ENCODE measurements around the gene AFP.

Gene AFP

DNA sequence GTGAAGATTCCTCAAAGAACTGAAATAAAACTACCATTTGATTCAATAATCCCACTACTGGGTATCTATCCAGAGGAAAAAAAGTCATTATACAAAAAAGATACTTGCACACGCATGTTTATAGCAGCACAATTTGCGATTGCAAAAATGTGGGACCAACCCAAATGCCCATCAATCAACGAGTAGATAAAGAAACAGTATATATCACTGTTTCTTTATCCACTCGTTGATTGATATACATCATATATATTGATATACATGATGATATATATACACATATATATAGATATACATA is 13.6 kb upstream of the AFP start:
- no peaks in the 10 kb centered on the region for H3K36me3 ChIP-seq (ENCODE audit: insufficient read depth)
- H3K79me2 ChIP-seq (ENCODE audit: insufficient read depth, low read depth) = no peaks in the 10 kb centered on the region
- H2AFZ ChIP-seq (ENCODE audit: low read depth) = no peak overlapping the region
- TF ChIP-seq, protein P1, sequence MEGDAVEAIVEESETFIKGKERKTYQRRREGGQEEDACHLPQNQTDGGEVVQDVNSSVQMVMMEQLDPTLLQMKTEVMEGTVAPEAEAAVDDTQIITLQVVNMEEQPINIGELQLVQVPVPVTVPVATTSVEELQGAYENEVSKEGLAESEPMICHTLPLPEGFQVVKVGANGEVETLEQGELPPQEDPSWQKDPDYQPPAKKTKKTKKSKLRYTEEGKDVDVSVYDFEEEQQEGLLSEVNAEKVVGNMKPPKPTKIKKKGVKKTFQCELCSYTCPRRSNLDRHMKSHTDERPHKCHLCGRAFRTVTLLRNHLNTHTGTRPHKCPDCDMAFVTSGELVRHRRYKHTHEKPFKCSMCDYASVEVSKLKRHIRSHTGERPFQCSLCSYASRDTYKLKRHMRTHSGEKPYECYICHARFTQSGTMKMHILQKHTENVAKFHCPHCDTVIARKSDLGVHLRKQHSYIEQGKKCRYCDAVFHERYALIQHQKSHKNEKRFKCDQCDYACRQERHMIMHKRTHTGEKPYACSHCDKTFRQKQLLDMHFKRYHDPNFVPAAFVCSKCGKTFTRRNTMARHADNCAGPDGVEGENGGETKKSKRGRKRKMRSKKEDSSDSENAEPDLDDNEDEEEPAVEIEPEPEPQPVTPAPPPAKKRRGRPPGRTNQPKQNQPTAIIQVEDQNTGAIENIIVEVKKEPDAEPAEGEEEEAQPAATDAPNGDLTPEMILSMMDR (conservative IDR thresholded peaks at IDR 0.05; ENCODE audit: low read depth, low read length) = no peak
- H3K27ac ChIP-seq = no peak overlapping the region
- H3K4me3 ChIP-seq (IDR thresholded peaks at IDR 0.05; ENCODE audit: insufficient read depth, low read depth, low read length) = no peak overlapping the region
- no peaks in the 10 kb centered on the region for H4K20me1 ChIP-seq (ENCODE audit: insufficient read depth)
- H3K27me3 ChIP-seq (ENCODE audit: insufficient read depth, low read depth) = no peaks in the 10 kb centered on the region
- no peak overlapping the region for H3K9ac ChIP-seq
- no peak overlapping the region for H3K4me2 ChIP-seq
- no peaks in the 10 kb centered on the region for H3K4me1 ChIP-seq (ENCODE audit: low read depth, poor library complexity, severe bottlenecking)

DNA sequence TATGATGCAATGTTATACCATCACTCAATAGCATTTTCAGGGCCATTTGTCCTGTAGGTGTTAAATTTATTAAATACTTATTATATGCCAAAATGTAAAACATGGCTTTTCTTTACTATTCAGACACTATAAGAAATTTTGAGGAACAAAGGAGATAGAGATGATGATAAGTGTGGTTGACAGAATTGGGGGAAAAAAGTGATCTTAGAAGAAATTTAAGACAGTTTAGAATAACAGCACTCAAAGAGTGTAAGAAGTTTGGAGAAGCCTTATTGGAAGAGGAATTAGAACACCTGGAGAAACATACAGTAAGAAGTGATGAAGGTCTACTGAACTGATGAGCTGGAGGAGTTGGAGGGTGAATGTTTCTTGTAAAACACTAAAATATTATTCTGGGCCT is 12.8 kb upstream of the AFP start:
- H3K9ac ChIP-seq = no peak overlapping the region
- no peaks in the 10 kb centered on the region for H3K27me3 ChIP-seq (ENCODE audit: insufficient read depth, low read depth)
- no peaks in the 10 kb centered on the region for H3K36me3 ChIP-seq (ENCODE audit: insufficient read depth)
- no peak overlapping the region for H3K4me2 ChIP-seq
- no peaks in the 10 kb centered on the region for H3K4me1 ChIP-seq (ENCODE audit: low read depth, poor library complexity, severe bottlenecking)
- no peak overlapping the region for H3K4me3 ChIP-seq (IDR thresholded peaks at IDR 0.05; ENCODE audit: insufficient read depth, low read depth, low read length)
- TF ChIP-seq, protein P1 (conservative IDR thresholded peaks at IDR 0.05; ENCODE audit: low read depth, low read length) = no peak
- H3K27ac ChIP-seq = no peak overlapping the region
- no peaks in the 10 kb centered on the region for H3K79me2 ChIP-seq (ENCODE audit: insufficient read depth, low read depth)
- no peak overlapping the region for H2AFZ ChIP-seq (ENCODE audit: low read depth)
- H4K20me1 ChIP-seq (ENCODE audit: insufficient read depth) = no peaks in the 10 kb centered on the region

DNA sequence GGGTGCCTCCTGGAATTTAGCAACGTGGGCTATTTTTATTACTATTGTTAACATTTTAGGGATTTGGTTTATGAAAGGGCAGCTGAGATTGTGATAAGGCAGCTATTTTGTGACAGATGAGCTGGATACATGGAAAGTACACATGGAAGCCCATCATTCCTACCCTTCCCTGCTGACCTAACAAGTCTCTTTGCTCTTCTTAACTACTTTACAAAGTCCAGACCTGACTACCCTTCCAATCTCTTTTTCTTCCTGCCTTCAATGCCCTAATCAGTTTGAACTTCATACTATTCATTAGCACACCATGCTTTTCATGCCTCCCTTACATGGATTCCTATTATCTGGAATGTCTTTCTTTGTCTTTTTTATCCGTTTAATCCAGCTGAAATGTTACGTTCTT is 9.4 kb upstream of the AFP start:
- Histone ChIP-seq H3K27me3 (ENCODE audit: insufficient read depth, low read depth) (no peaks in the 10 kb centered on the region), H3K4me3 (IDR thresholded peaks at IDR 0.05; ENCODE audit: insufficient read depth, low read depth, low read length) (no peak overlapping the region), H3K79me2 (ENCODE audit: insufficient read depth, low read depth) (no peaks in the 10 kb centered on the region), H3K9ac (no peak overlapping the region), H4K20me1 (ENCODE audit: insufficient read depth) (no peaks in the 10 kb centered on the region), H3K4me2 (no peak overlapping the region), H3K27ac (no peak overlapping the region), H3K36me3 (ENCODE audit: insufficient read depth) (no peaks in the 10 kb centered on the region), H3K4me1 (ENCODE audit: low read depth, poor library complexity, severe bottlenecking) (no peaks in the 10 kb centered on the region), H2AFZ (ENCODE audit: low read depth) (no peak overlapping the region)
- TF ChIP-seq, protein P1 (conservative IDR thresholded peaks at IDR 0.05; ENCODE audit: low read depth, low read length) = no peak

DNA sequence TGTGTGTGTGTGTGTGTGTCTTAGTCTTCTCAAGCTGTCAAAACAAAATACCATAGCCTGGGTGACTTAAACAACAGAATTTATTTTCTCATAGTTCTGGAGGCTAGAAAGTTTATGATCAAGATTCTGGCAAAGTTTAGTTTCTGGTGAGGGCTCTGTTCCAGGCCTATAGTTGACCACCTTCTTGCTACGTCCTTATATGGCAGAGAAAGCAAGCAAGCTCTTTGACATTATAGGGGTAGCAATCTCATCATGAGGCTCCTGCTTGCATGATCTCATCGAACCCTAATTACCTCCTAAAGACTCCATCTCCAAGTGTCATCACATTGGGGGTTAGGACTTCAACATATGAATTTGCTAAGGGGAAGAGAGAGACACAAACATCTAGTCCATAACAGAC is 6.9 kb upstream of the AFP start:
- Histone ChIP-seq H3K4me1 (ENCODE audit: low read depth, poor library complexity, severe bottlenecking) (no peaks in the 10 kb centered on the region), H4K20me1 (ENCODE audit: insufficient read depth) (no peaks in the 10 kb centered on the region), H2AFZ (ENCODE audit: low read depth) (no peak overlapping the region), H3K79me2 (ENCODE audit: insufficient read depth, low read depth) (no peaks in the 10 kb centered on the region), H3K27me3 (ENCODE audit: insufficient read depth, low read depth) (no peaks in the 10 kb centered on the region), H3K27ac (no peak overlapping the region), H3K4me2 (no peak overlapping the region), H3K9ac (no peak overlapping the region), H3K36me3 (ENCODE audit: insufficient read depth) (no peaks in the 10 kb centered on the region), H3K4me3 (IDR thresholded peaks at IDR 0.05; ENCODE audit: insufficient read depth, low read depth, low read length) (no peak overlapping the region)
- TF ChIP-seq, protein P1 (conservative IDR thresholded peaks at IDR 0.05; ENCODE audit: low read depth, low read length) = no peak
